HG03342 (cell line): ENCODE results near the gene DPH2.

Source experiments
- ATAC-seq: cut with Tn5 transposase; IDR thresholded peaks from one replicate; pipeline ENCODE4 v1.9.1; 2021; ENCODE audit warnings: mild to moderate bottlenecking, moderate library complexity; ENCODE audit not compliant: unreplicated experiment

The DPH2 gene

GRCh38 chr1:43969746-43970466 lies at the start of gene DPH2:
Gene DPH2, plus strand, starts transcription at chr1:43970010. Its CDS starts 166 bp downstream, at chr1:43970176.
- ATAC-seq: peak; percentile 85

GRCh38 chr1:43921022-43921421 lies 48.8 kb upstream of the DPH2 start:
- ATAC-seq: no peak

- no peak for ATAC-seq
These were observed 45.3 kb upstream of the DPH2 start for GRCh38 chr1:43924516-43924915.

GRCh38 chr1:43925846-43926245 lies 44.0 kb upstream of the DPH2 start:
- no peak for ATAC-seq

GRCh38 chr1:43930168-43930948 lies 39.5 kb upstream of the DPH2 start:
- no peak for ATAC-seq

GRCh38 chr1:43930949-43931275 lies 38.9 kb upstream of the DPH2 start:
- ATAC-seq: no peak

- ATAC-seq: no peak
These were observed 37.8 kb upstream of the DPH2 start for GRCh38 chr1:43931711-43932660.

GRCh38 chr1:43932786-43933385 lies 36.9 kb upstream of the DPH2 start:
- no peak for ATAC-seq

- ATAC-seq: no peak
These were observed 36.3 kb upstream of the DPH2 start, which contains the start of gene ARTN for GRCh38 chr1:43933386-43934100. Gene ARTN, plus strand, starts transcription at chr1:43933801. Its CDS starts 1,856 bp downstream, at chr1:43935657.

GRCh38 chr1:43934101-43934985 lies 35.5 kb upstream of the DPH2 start:
- no peak for ATAC-seq

- ATAC-seq: no peak
These were observed 34.9 kb upstream of the DPH2 start for GRCh38 chr1:43934986-43935324.

GRCh38 chr1:43935711-43936427 lies 33.9 kb upstream of the DPH2 start:
- ATAC-seq: no peak

- ATAC-seq: no peak
These were observed 33.2 kb upstream of the DPH2 start for GRCh38 chr1:43936431-43937151.

- no peak for ATAC-seq
These were observed 32.5 kb upstream of the DPH2 start for GRCh38 chr1:43937179-43937865.

- no peak for ATAC-seq
These were observed 31.4 kb upstream of the DPH2 start for GRCh38 chr1:43938383-43938782.

- ATAC-seq: no peak
These were observed 30.8 kb upstream of the DPH2 start for GRCh38 chr1:43938892-43939587.

GRCh38 chr1:43942411-43942810 lies 27.4 kb upstream of the DPH2 start:
- ATAC-seq: no peak
